ENCODE results near the gene EPB41L2.
A peak's percentile ranks its signal among the peaks of the same experiment; 100 is the strongest.

EPB41L2 gene

DNA sequence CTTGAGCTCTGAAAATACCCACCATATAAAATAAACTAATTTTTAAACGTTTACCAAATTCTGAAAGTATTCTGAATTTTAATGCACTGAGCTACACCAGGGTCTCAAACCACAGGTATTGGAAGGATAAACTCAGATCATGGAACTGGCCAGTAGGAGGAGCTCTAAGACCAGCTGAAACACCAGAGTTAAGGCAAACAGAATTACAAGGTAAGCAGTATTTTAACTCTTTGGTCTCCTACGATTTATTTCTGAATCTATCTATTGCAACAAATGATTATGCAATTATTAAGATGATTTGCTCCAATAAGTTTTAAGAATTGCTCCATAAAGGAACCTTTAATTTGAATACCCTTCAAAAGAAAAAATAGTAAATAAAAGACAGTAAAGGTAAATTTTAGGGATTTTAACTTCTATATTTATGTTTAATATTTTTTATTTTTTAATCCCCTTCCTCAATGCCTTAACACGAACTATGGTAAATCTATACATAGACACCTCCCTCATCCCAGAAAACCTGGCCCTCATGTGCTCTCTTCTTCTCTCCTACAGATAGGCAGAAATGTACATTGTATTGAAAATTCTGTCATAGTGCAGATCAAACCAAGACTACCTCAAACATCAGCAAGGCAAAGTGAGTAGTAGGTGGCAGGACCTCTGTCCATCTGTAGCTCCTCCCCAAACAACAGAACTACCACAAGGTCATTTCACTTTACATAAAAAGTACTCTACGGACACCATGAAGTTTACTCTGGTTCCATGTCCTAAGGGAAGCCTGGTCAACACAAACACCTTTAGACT, 177.5 kb downstream of the EPB41L2 start:
- DNase-seq (ENCODE audit: low read depth, low spot score): peak; percentile 82
- in situ Hi-C loops (cut with HindIII; ENCODE audit: low sequenced_read_pairs): no loop called here
- no peak overlapping the region for H3K4me3 ChIP-seq (ENCODE audit: low read depth, low read length)
- TF ChIP-seq, protein P1, sequence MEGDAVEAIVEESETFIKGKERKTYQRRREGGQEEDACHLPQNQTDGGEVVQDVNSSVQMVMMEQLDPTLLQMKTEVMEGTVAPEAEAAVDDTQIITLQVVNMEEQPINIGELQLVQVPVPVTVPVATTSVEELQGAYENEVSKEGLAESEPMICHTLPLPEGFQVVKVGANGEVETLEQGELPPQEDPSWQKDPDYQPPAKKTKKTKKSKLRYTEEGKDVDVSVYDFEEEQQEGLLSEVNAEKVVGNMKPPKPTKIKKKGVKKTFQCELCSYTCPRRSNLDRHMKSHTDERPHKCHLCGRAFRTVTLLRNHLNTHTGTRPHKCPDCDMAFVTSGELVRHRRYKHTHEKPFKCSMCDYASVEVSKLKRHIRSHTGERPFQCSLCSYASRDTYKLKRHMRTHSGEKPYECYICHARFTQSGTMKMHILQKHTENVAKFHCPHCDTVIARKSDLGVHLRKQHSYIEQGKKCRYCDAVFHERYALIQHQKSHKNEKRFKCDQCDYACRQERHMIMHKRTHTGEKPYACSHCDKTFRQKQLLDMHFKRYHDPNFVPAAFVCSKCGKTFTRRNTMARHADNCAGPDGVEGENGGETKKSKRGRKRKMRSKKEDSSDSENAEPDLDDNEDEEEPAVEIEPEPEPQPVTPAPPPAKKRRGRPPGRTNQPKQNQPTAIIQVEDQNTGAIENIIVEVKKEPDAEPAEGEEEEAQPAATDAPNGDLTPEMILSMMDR (IDR thresholded peaks at IDR 0.05; ENCODE audit: low read depth, low read length): peak; percentile 74

DNA sequence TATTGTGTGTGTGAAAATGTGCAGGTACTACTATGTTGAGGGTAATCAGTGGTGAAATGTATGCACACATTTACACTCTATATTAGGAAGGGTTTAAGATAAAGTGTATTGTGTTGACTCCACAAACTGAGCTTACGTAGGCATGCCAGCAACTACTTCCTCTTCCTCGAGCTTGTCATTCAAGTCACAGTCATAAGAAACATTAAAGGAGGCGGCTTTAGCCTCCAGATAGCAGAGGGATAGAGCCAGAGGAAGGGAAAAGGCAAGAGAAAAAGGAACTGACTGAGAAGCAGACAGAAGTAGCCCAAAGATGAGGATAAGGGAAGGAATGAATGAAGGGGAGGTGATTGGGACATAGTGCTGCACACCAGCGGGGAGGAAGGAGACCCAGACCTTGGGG, 180.7 kb downstream of the EPB41L2 start:
- TF ChIP-seq, protein P1 (IDR thresholded peaks at IDR 0.05; ENCODE audit: low read depth, low read length): no peak
- H3K4me3 ChIP-seq (ENCODE audit: low read depth, low read length): no peak overlapping the region
- no peak for DNase-seq (ENCODE audit: low read depth, low spot score)
- in situ Hi-C loops (cut with HindIII; ENCODE audit: low sequenced_read_pairs): no loop called here

DNA sequence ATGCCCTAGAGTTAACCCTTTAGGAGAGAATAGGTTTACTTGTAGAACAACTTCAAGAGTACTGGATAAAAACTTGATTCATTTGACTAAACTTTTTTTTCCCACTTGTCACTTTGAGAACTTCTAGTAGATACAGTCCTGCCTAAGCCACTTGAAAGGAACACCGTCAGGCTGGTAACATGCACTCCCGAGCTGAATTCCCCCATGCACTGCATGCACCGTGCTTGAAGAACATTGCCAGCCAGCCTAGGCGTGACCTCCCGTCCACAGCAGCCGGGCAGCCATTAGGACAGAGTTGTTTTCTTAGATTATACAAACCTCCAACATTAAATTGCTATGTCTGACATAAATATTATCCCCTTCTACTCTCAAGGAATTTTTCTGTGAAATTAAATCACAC, 183.2 kb downstream of the EPB41L2 start:
- TF ChIP-seq, protein P1 (IDR thresholded peaks at IDR 0.05; ENCODE audit: low read depth, low read length): no peak
- no peak overlapping the region for H3K4me3 ChIP-seq (ENCODE audit: low read depth, low read length)
- no peak for DNase-seq (ENCODE audit: low read depth, low spot score)
- in situ Hi-C loops (cut with HindIII; ENCODE audit: low sequenced_read_pairs): no loop called here

DNA sequence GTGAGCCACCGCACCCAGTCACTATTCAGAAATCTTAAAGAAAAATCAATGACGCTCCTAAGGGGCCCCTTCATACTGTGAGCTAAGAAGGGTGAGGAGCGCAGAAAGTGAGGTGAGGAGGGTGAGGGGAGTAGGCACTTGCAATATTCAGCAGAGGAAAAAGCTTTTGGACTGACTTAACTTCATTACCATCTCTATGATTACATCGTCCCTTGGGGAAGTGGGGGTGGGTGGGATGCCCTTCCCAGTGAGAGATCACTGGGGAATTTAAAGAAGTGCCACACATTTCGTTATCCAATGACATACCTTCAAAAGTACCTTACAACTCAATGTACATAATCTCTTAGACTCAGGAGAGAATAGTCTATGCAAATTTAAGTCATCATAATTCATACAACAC, 189.3 kb downstream of the EPB41L2 start:
- TF ChIP-seq, protein P1 (IDR thresholded peaks at IDR 0.05; ENCODE audit: low read depth, low read length): no peak
- in situ Hi-C loops (cut with HindIII; ENCODE audit: low sequenced_read_pairs): no loop called here
- no peak overlapping the region for H3K4me3 ChIP-seq (ENCODE audit: low read depth, low read length)
- DNase-seq (ENCODE audit: low read depth, low spot score): no peak

DNA sequence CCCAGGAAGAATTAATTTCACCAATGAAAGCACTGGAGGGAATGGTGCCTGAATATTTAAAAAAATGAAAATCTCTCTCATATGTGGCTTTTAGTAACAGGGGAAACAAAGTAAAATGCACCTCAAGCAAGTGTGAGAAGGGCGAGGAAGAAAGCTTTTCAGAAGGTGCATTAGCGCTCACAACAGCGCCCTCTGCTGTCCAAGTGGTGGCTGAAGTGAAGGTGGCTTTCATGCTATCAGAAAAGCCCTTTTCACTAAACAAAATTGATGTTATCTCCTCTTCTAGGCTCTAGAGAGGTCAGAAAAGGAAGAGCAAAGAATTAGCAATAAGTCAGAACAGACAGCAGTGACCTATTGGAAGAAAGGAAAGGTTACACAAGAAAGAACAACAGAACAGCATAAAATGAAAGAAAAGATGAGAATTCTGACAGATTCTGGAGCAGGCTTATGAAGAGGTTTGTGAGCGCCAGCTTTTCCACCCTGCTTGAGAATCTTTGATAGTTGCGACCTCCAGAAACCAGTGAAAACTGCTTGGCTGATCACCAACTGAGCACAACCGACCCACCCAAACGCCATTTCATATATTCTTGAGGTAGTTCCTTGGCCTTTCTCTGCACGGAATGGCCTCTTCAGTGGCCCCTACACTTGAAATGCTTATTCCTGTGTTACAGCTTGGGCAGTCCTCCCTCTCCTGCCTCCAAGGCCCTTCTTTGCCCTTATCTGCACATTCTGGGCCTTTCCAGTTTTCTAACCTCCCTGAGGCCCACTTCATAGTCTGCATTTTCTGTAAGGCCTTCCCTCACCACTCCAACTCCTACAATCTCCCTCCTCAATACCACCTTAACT, 190.6 kb downstream of the EPB41L2 start:
- peak; percentile 49 for DNase-seq (ENCODE audit: low read depth, low spot score)
- in situ Hi-C loops (cut with HindIII; ENCODE audit: low sequenced_read_pairs): no loop called here
- H3K4me3 ChIP-seq (ENCODE audit: low read depth, low read length): no peak overlapping the region
- TF ChIP-seq, protein P1 (IDR thresholded peaks at IDR 0.05; ENCODE audit: low read depth, low read length): peak; percentile 97

DNA sequence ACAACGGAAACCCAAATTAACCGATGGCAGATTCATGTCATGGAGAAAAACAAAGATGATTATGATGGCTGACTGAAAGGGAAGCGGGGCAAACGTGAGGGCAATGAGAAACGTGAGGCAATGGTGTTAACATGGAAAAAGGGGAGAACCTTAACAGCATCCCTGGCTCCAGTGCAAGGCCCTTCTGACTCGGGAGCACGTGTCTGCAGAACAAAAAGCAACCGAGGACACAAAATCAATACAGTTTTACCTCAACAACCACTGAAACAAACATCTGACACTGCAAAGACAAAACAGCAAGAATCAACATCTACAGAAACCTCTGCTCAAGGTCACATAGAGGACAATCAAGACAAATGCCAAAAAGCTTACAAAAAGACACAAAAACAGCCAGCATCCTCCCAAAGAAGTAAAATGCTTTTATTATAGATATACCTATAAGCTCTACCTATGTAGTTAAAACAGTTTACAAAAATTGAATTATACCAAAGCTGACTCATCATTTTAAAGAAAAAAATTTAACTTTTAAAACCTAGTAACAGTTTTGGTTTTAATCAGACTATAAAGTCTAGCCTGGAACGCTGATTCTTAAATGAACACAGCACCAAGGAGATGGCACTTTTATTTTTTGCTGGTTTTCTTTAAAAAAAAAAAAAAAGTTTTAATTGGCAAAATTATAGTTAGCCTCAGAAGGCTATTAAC, 192.7 kb downstream of the EPB41L2 start:
- no peak for DNase-seq (ENCODE audit: low read depth, low spot score)
- TF ChIP-seq, protein P1 (IDR thresholded peaks at IDR 0.05; ENCODE audit: low read depth, low read length): no peak
- in situ Hi-C loops (cut with HindIII; ENCODE audit: low sequenced_read_pairs): no loop called here
- H3K4me3 ChIP-seq (ENCODE audit: low read depth, low read length): no peak overlapping the region
